Testis (tissue), 5 donors: ENCODE measurements around the gene RNF151. TPM values are rescaled to one million over a fixed set of nuclear protein-coding genes. Genes with fewer than 3 reads are reported as not detected.
A peak's percentile ranks its signal among the peaks of the same experiment; 100 is the strongest.

Source experiments
- DNase-seq: peaks from one replicate; pipeline ENCODE4 v3.0.0-alpha.2; 2019
- H3K27ac ChIP-seq, 2 donors: fragments of 200-600 bp; sonication (generic); one replicate each; pipeline ENCODE4 v1.5.1; 2019
- H3K27me3 ChIP-seq: fragments of 200-600 bp; sonication (generic); one replicate; pipeline ENCODE4 v1.5.1; 2019
- H3K36me3 ChIP-seq: fragments of 200-600 bp; sonication (generic); one replicate; pipeline ENCODE4 v1.5.1; 2017; ENCODE audit warnings: low read depth; ENCODE audit errors: missing control alignments
- H3K4me1 ChIP-seq: fragments of 200-600 bp; sonication (generic); one replicate; pipeline ENCODE4 v1.5.1; 2019
- H3K4me3 ChIP-seq, 2 donors: fragments of 200-600 bp; sonication (generic); one replicate each; pipeline ENCODE4 v1.5.1; 2017 to 2019
- H3K9me3 ChIP-seq: fragments of 200-600 bp; sonication (generic); one replicate; pipeline ENCODE4 v1.5.1; 2017
- CTCF ChIP-seq, 3 experiments: fragments of 450-650 bp in 2 of 3; fragments of 200-600 bp in 1 of 3; sonication (generic) in 1 of 3; IDR thresholded peaks; one replicate each; pipeline ENCODE4 v1.5.1; 2016 to 2019; ENCODE audit warnings: antibody characterized with exemption in 3 of 3, mild to moderate bottlenecking in 2 of 3, moderate library complexity in 1 of 3
- POLR2A ChIP-seq: fragments of 450-650 bp; IDR thresholded peaks from one replicate; pipeline ENCODE4 v1.6.1; 2017; ENCODE audit warnings: antibody characterized with exemption, mild to moderate bottlenecking, moderate library complexity
- WGBS, 2 donors: methylation state at CpG; one replicate each; pipeline ENCODE4 v1.1.5; 2018; 5-methylcytosine and 5-hydroxymethylcytosine counted together
- intact Hi-C: fragments of 100-400 bp; cut with DNase I; formaldehyde crosslinking; loops from one replicate; pipeline ENCODE4 v1.15.1; 2023; ENCODE audit warnings: low total_unique reads
- long read RNA-seq, 2 donors: transcript quantifications; one replicate each; lab custom pipeline, GENCODE V29; 2026
- polyA plus RNA-seq: library from polyadenylated mRNA; stranded (reverse); fragments of 350-450 nt; fragmentation: Illumina TruSeq; extraction: RNeasy Lipid Tissue Mini Kit (QIAGEN cat#74804); gene quantifications from one replicate; pipeline ENCODE4 v1.2.3, GENCODE V29; 2014; ENCODE audit warnings: low read depth, low replicate concordance; ENCODE audit not compliant: insufficient read depth
- total RNA-seq, 2 donors: library from RNA; depleted of rRNA; stranded (reverse); fragments of >200 nt; gene quantifications; one replicate each; pipeline ENCODE4 v1.2.3, GENCODE V29; 2016

Gene RNF151, protein sequence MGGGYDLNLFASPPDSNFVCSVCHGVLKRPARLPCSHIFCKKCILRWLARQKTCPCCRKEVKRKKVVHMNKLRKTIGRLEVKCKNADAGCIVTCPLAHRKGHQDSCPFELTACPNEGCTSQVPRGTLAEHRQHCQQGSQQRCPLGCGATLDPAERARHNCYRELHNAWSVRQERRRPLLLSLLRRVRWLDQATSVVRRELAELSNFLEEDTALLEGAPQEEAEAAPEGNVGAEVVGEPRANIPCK
- total RNA-seq (100 to 1,000 TPM in 1 of 2 donors, 10 to 100 TPM in 1; 86.7 to 210 TPM), polyA plus RNA-seq (153 TPM)
- long read RNA-seq, donor 1, result 0 reads
- long read RNA-seq, donor 2, result 0 reads

- no peak for DNase-seq
- no peak for TF ChIP-seq POLR2A
- TF ChIP-seq CTCF (IDR thresholded peaks at IDR 0.05), result no peak
- Histone ChIP-seq H3K27ac (no peak within 1 kb of the TSS), H3K36me3 (no peaks in the 10 kb centered on the region), H3K27me3 (no peaks in the 10 kb centered on the region), H3K4me3 (peak within 1 kb of the TSS; percentile 64 to 96), H3K4me1 (peaks cover 16% of the 10 kb centered on the region), H3K9me3 (no peaks in the 10 kb centered on the region)
- 95 to 96% methylated on average over 3 to 5 of the region's 6 CpGs for WGBS, 2 donors
- intact Hi-C loops, result no loop called here
These were observed at the start of gene RNF151 for GRCh38 chr16:1966460-1966859. RNF151 (plus strand) TSS chr16:1966856; CDS start chr16:1966882, 26 bp downstream.

GRCh38 chr16:1917056-1917664 lies 49.5 kb upstream of the RNF151 start:
- Histone ChIP-seq H3K4me3 (no peak overlapping the region), H3K4me1 (peaks cover 2% of the 10 kb centered on the region), H3K36me3 (no peaks in the 10 kb centered on the region), H3K27ac (no peak overlapping the region), H3K27me3 (no peaks in the 10 kb centered on the region), H3K9me3 (no peaks in the 10 kb centered on the region)
- DNase-seq, result no peak
- intact Hi-C loops, result no loop called here
- 0 to 3% methylated on average over 4 to 22 of the region's 22 CpGs for WGBS, 2 donors
- TF ChIP-seq POLR2A (no peak), CTCF (IDR thresholded peaks at IDR 0.05) (no peak)

DNA sequence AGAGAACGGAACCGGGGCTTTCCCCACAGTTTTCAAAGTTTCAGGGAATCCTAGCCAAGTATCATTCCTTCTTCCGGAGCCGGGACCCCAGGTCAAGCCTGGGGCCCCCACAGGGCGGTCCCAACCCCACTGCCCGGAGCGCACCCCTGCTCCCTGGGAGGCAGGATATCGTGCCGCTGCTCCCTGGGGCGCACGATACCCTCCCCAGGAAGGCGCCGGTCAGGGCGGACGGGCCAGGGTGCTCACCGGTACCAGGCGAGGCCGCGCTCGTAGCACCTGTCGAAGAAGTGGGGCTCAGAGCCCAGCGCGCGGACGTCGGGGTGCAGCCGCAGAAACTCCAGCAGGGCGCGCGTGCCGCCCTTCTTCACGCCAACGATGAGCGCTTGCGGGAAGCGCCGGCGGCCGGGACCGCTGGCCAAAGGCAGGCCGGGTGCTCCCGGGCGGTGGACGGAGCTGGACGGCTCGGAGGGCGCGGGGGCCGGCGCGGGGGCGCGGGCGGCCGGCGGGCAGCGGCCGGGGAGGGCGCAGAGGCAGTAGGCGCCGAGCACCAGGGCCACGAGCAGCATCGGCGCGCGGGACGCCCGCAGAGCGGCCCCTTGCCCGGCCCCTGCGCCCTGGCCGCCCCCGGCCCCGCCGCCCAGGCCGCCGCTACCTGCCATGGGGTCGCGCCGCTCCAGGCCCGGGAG lies 48.8 kb upstream of the RNF151 start:
- intact Hi-C loops, result no loop called here
- TF ChIP-seq POLR2A, result no peak
- no peak for TF ChIP-seq CTCF (IDR thresholded peaks at IDR 0.05)
- no peaks in the 10 kb centered on the region for H3K9me3 ChIP-seq
- H3K36me3 ChIP-seq, result no peaks in the 10 kb centered on the region
- DNase-seq, result no peak
- H3K4me3 ChIP-seq, result peak overlapping the region in 1 of 2 donors; percentile 4
- 4% methylated on average over 37 of the region's 81 CpGs; no CpG with 5 or more reads in 1 of the 2 donors for WGBS, 2 donors
- H3K4me1 ChIP-seq, result peaks cover 2% of the 10 kb centered on the region
- H3K27ac ChIP-seq, result no peak overlapping the region
- H3K27me3 ChIP-seq, result no peaks in the 10 kb centered on the region

DNA sequence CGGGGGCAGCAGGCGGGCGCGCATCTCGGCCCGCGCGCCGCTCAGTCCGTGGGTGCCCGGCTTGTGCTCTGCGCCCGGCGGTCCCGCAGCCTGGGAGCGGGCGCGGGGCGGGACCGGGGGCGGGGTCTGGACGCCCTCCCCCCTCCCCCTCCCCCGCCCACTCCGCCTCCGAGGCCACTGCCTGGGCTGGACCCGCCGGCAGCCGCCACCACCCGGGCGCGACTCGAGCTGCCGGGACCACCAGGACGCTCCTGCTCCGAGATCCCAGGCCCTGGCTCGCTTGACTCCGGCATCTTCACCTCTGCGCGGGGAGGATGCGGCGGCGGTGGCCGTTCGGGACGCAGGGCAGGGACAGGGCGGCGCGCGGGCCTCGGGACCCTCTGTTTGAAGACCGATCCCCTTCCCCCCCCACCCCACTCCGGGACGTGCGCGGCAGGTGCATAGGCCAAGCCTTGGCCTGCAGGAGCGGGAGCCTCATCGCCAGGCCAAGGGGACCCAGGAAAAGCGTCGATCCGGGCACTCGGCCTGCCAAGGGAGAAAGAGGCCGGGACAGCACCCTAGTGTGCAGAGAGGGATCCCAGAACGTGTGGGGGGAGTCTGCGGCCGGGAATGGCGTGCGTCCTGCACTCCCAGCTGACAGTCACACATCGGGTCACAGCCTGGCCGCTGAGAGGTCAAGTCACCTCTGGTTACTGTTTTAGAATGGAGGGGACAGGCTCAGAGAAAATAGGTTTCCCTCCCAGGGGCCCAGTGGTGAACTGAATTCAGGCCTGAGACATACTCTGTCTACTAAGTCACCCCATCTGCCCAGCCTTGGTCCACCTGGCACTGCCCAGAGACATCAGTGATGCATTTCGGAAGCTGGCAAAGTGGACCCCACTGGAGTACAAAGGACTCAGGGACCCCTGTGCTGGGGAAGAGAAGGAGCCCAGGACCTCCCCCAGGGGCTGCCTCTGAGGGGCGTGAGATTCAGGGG lies 48.0 kb upstream of the RNF151 start, which contains the start of gene HS3ST6:
HS3ST6 (minus strand) TSS at position 65 of the 976 bp plus-strand sequence. CDS start 92 bp downstream, outside the sequence.
- Histone ChIP-seq H3K4me3 (peak within 1 kb of the TSS in 1 of 2 donors; percentile 4), H3K9me3 (no peaks in the 10 kb centered on the region), H3K4me1 (peaks cover 5% of the 10 kb centered on the region), H3K27ac (no peak within 1 kb of the TSS), H3K27me3 (no peaks in the 10 kb centered on the region), H3K36me3 (no peaks in the 10 kb centered on the region)
- WGBS, 2 donors, result 4 to 40% methylated on average over 2 to 69 of the region's 71 CpGs
- DNase-seq, result no peak
- TF ChIP-seq POLR2A, result no peak
- no peak for TF ChIP-seq CTCF (IDR thresholded peaks at IDR 0.05)
- intact Hi-C loops, result no loop called here
